ENCODE measurements around the gene RETREG1.

DNA sequence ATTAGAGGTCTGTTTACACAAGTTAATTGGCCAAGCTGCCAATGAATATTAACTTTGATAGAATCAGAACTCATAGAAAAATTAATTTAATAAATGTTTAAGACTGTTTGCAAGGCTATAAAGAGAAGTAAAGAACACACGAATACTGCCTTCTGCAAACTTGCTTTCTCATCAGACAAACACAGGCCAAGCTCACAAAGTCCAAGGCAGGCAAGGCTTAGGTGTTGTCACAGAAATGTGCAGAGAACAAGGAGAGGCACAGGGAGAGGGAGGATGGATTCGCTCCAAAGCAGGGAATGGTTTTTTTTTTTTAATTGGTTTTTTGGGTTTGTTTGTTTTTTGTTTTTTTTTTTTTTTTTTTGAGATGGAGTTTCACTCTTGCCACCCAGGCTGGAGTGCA lies 43.4 kb downstream of the RETREG1 start:
- TF ChIP-seq, protein P1, sequence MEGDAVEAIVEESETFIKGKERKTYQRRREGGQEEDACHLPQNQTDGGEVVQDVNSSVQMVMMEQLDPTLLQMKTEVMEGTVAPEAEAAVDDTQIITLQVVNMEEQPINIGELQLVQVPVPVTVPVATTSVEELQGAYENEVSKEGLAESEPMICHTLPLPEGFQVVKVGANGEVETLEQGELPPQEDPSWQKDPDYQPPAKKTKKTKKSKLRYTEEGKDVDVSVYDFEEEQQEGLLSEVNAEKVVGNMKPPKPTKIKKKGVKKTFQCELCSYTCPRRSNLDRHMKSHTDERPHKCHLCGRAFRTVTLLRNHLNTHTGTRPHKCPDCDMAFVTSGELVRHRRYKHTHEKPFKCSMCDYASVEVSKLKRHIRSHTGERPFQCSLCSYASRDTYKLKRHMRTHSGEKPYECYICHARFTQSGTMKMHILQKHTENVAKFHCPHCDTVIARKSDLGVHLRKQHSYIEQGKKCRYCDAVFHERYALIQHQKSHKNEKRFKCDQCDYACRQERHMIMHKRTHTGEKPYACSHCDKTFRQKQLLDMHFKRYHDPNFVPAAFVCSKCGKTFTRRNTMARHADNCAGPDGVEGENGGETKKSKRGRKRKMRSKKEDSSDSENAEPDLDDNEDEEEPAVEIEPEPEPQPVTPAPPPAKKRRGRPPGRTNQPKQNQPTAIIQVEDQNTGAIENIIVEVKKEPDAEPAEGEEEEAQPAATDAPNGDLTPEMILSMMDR (IDR thresholded peaks at IDR 0.05; ENCODE audit: low read length) = no peak
- no peak for TF ChIP-seq EZH2 (optimal IDR thresholded peaks at IDR 0.05; ENCODE audit: low read depth, low read length)
